ENCODE measurements around the gene BST1. TPM values are rescaled to one million over a fixed set of nuclear protein-coding genes. Genes with fewer than 3 reads are reported as not detected.

Gene BST1
- total RNA-seq, 1 experiment from 2014 or later: 3.0 TPM

DNA sequence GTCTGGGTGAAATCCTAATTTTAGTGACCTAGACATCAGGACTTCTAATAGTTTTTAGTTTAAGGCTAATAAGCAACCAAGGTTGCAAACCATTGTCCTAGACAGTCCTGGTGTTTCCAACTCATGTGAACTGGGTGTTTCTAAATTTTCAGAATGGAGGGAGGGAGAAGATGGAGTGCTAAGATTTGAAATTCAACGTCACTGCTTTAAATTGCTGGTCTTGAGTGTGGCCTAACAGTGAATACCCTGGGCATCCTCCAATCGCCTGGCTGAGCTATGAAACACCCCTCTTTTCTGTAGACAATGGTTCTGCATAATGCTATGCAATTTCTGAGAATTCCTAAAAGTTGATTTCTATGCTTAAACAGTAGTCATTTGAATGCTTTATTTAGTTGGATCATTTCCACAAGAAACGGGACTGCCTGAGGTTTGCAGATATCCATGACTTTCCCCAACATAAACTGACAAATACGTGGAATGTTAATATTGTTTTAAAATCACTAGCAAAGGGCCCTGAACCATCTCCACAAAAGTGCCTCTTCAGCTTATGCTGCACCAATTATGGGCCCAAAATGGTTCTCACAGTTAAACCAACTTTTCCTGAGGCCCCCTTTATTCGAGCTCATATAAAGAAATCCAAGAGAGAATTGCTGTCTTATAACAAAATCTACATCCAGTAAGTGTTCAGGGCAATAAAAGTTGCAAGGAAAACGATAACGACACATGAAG is 48.8 kb upstream of the BST1 start:
- DNase-seq (ENCODE audit: low read depth, low spot score) (no peak), ATAC-seq (no peak)
- H3K36me3 ChIP-seq (ENCODE audit: control insufficient read depth, insufficient read depth, low read length): no peaks in the 10 kb centered on the region; the same call in 1 of the 2 replicates
- intact Hi-C loops (cut with micrococcal nuclease; ENCODE audit: unreplicated experiment) (no loop called here), in situ Hi-C loops (cut with HindIII; ENCODE audit: low pct_unique_long_range_greater_than_20kb, low sequenced_read_pairs) (no loop called here)
- H3K4me1 ChIP-seq (ENCODE audit: control insufficient read depth, insufficient read depth, low read length): peaks cover 24% of the 10 kb centered on the region
- H3K27ac ChIP-seq (ENCODE audit: low read length): peak overlapping the region; percentile 90
- ChIA-PET CTCF (interaction anchor here (0.6 kb wide), 1 partner anchor 24 kb away, joined by 3 read pairs; no protein-coding TSS in a partner anchor), POLR2A (no interaction called here)
- no peaks in the 10 kb centered on the region for H3K27me3 ChIP-seq (ENCODE audit: control insufficient read depth, insufficient read depth, low read length)
- BruUV-seq (replicated peaks): TSS peak; percentile 65
- H3K9me3 ChIP-seq (ENCODE audit: control insufficient read depth, insufficient read depth, low read depth, low read length): no peaks in the 10 kb centered on the region
- TF ChIP-seq SIN3A (IDR thresholded peaks at IDR 0.05; ENCODE audit: borderline replicate concordance, insufficient read depth, low read depth, low read length) (no peak), POLR2AphosphoS5 (IDR thresholded peaks at IDR 0.05; ENCODE audit: low read depth, low read length) (no peak)
- peak overlapping the region; percentile 67 to 72 for H3K4me3 ChIP-seq (ENCODE audit: low read depth in 2 of 2, low read length in 2 of 2)

DNA sequence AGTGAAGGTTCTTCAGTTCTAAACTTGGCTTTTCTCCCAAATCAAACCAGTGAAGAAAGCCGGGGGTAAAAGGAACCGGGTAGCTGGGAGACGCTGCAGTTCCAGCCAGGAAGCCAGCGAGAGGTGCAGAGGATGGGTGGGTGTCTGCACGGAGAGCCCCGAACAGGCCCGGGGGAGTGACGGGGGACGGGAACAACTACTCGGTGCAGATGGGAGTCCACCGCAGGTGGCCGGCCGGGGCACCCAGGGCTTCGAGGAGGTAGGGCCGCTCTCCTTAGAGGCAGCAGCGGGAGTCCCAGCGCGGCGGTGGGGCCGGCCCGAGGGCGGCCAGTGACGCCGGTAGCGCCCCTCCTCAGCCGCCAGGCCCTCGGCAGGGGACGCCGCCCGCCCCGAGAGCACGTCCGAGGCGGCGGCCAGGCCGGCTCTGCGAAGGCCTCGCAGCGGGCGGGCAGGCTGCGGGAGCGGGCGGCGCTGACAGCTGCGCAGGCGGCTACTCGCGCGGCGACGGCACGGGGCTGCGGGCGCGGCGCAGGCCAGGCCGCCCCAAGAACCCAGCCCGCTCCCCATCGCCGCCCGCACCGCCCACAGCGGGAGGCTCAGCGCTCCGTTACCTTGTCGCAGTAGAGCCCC is 48.2 kb upstream of the BST1 start:
- in situ Hi-C loops (cut with HindIII; ENCODE audit: low pct_unique_long_range_greater_than_20kb, low sequenced_read_pairs): no loop called here
- CTCF ChIA-PET: interaction anchor here (0.6 kb wide), 1 partner anchor 24 kb away, joined by 3 read pairs; no protein-coding TSS in a partner anchor
- POLR2A ChIA-PET: no interaction called here
- Histone ChIP-seq H3K4me1 (ENCODE audit: control insufficient read depth, insufficient read depth, low read length) (peaks cover 22% of the 10 kb centered on the region), H3K27ac (ENCODE audit: low read length) (peak overlapping the region; percentile 90), H3K4me3 (ENCODE audit: low read depth in 2 of 2, low read length in 2 of 2) (peak overlapping the region; percentile 67 to 72), H3K27me3 (ENCODE audit: control insufficient read depth, insufficient read depth, low read length) (no peaks in the 10 kb centered on the region), H3K36me3 (ENCODE audit: control insufficient read depth, insufficient read depth, low read length) (no peaks in the 10 kb centered on the region; the same call in 1 of the 2 replicates), H3K9me3 (ENCODE audit: control insufficient read depth, insufficient read depth, low read depth, low read length) (no peaks in the 10 kb centered on the region)
- intact Hi-C loops (cut with micrococcal nuclease; ENCODE audit: unreplicated experiment): no loop called here
- ATAC-seq: peak; percentile 82
- DNase-seq (ENCODE audit: low read depth, low spot score): no peak
- TF ChIP-seq, protein P1, sequence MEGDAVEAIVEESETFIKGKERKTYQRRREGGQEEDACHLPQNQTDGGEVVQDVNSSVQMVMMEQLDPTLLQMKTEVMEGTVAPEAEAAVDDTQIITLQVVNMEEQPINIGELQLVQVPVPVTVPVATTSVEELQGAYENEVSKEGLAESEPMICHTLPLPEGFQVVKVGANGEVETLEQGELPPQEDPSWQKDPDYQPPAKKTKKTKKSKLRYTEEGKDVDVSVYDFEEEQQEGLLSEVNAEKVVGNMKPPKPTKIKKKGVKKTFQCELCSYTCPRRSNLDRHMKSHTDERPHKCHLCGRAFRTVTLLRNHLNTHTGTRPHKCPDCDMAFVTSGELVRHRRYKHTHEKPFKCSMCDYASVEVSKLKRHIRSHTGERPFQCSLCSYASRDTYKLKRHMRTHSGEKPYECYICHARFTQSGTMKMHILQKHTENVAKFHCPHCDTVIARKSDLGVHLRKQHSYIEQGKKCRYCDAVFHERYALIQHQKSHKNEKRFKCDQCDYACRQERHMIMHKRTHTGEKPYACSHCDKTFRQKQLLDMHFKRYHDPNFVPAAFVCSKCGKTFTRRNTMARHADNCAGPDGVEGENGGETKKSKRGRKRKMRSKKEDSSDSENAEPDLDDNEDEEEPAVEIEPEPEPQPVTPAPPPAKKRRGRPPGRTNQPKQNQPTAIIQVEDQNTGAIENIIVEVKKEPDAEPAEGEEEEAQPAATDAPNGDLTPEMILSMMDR (IDR thresholded peaks at IDR 0.05): no peak
- TF ChIP-seq, protein P2, sequence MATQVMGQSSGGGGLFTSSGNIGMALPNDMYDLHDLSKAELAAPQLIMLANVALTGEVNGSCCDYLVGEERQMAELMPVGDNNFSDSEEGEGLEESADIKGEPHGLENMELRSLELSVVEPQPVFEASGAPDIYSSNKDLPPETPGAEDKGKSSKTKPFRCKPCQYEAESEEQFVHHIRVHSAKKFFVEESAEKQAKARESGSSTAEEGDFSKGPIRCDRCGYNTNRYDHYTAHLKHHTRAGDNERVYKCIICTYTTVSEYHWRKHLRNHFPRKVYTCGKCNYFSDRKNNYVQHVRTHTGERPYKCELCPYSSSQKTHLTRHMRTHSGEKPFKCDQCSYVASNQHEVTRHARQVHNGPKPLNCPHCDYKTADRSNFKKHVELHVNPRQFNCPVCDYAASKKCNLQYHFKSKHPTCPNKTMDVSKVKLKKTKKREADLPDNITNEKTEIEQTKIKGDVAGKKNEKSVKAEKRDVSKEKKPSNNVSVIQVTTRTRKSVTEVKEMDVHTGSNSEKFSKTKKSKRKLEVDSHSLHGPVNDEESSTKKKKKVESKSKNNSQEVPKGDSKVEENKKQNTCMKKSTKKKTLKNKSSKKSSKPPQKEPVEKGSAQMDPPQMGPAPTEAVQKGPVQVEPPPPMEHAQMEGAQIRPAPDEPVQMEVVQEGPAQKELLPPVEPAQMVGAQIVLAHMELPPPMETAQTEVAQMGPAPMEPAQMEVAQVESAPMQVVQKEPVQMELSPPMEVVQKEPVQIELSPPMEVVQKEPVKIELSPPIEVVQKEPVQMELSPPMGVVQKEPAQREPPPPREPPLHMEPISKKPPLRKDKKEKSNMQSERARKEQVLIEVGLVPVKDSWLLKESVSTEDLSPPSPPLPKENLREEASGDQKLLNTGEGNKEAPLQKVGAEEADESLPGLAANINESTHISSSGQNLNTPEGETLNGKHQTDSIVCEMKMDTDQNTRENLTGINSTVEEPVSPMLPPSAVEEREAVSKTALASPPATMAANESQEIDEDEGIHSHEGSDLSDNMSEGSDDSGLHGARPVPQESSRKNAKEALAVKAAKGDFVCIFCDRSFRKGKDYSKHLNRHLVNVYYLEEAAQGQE (IDR thresholded peaks at IDR 0.05; ENCODE audit: insufficient read depth in 1 of 2, low read depth in 2 of 2, low read length in 1 of 2): no peak
- no peak for TF ChIP-seq TCF7L2 (IDR thresholded peaks at IDR 0.05; ENCODE audit: low read depth, low read length)
- no TSS peak for BruUV-seq (replicated peaks)
